GM18502 (cell line): ENCODE measurements around the gene THEM4.

ENCODE experiments used
- ATAC-seq: cut with Tn5 transposase; IDR thresholded peaks from one replicate; pipeline ENCODE4 v1.9.1; 2021; ENCODE audit warnings: mild to moderate bottlenecking; ENCODE audit not compliant: unreplicated experiment, poor library complexity

THEM4 gene

DNA sequence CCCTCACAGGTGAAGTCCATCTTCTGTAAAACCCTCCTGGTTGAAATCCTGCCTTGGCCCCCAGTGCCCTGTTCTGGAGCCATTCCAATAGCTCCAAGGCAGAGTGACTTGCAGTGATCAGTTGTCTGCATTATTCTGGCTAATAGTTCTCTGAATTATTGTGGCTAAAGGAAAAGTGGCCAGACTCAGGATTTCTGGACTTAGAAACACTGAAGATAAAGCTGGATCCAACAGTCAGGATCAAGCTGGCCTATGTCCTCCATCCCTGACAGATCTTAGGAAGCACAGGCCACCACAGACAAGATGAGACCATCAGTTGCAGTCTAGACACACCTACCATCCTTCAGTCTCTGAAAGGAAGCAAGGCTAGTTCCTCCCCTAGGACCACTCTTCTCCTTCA is 68.9 kb downstream of the THEM4 start:
- no peak for ATAC-seq

DNA sequence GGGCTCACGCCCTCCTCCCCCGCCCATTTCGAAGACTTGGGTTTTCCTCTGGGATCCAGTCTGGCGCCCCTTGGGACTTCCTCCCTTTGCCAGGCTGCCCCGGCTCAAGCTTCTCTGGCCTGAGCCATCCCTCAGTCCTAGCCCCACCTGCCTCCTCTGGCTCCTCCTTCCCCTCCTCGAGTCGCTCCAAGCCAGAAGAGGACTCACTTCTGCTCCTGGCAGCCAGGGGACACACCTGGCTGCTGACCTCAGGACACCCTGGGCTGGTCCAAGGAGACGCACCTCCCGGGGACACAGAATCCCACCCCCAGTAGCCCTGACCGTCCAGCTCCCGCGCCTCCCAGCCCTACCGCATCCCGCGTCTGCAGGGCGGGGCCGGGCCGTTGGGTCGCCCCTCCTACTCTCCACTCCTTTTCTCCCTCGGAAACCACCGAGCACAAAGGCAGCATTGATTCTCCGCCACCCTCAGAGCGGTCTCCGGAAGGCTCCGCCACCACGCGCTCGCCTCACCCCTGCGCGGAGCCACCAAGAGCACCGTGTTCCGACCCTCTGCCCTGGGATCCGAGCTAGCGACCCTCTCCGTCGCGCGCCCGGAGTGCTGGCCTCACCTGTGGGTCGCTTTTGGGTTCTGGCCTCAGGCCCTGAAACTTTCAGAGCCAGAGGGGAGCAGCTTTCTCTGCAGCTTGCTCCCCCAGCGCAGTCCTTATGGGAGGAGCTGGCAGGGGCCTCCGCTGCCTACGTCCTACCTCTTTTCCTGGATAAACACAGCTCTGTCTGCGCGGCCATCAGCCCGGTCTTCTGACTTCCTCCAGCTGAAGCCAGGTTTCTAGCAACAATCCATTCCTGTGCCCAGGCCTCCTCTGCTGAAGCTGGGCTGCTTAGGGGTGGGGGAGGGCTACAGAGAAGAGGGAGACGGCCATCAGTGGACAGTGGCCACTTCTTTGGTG is 69.6 kb downstream of the THEM4 start, which contains the start of gene C2CD4D:
Gene C2CD4D (minus strand): TSS at position 364 of the 947 bp plus-strand sequence. CDS start 831 bp downstream, outside the sequence.
- ATAC-seq: peak; percentile 40

DNA sequence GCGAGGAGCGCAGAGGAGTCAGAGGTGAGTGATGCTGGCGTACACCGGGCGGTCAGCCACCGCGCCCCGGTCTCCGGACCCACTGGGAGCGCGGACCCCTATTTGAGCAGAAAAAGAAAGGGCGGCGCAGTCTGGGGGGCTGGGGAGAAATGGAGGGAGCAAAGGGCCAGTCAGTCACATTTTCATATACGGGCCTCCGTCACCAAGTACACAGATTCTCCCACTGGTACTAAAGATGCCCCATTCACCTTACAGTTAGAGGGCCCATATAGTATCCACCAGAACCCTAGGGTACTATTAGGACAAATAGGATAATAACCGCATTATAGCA is 70.3 kb downstream of the THEM4 start:
- no peak for ATAC-seq

DNA sequence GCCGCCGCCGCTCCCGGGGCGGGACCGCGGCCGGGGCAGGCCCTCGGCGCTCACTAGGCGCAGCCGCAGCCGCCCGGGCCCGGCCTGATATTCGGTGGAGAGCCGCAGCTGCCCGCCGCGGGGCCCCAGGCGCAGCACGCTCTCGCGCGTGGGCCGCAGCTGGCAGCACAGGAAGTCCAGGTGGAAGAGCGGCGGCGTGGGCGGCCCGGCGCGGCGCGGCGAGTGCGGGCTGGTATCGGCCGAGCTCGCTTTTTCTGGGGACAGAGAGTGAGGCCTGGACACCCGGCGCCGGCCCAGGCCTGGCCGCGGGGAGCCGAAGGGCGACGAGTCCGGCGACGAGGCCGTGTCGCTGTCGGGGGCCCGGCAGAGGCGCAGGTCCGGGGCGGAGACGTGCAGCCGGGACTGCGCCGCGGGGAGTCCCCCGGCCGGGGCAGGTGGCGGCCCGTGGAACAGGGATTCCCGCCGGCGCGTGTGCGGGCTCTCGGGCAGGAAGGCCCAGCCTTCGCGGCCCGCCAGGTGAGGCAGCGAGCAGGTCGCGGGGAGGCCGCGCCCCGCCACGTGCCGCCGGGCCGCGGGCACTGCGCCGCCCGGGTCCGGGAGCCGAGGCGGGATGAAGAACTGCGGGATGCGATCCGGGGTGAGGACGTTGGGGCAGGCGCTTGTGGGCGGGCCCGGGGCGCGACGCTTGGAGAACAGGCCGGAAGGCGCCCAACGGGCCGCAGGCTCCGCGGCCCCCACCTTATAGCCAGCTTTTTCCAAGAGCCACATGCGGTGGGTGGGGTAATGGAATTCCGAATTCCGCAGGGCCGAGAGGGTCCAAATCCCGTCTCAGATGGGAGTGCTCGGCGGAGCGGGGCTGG is 70.9 kb downstream of the THEM4 start:
- no peak for ATAC-seq

DNA sequence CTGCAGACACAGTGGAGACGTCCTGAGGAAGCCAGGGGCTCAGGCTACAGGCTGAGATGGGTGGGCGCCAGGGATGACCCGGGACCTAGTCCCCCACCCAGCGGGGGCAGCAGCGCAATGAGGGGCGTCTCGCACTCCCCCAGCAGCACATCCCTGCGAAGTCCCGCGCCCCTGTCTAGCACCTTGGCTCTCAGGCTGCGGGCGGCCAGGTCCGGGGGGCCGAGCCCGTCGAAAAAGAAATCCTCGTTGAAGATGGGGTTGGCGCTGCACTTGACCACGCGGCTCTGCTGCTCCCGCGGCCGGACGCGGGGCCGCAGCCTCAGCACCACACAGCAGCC is 71.5 kb downstream of the THEM4 start:
- ATAC-seq: no peak

DNA sequence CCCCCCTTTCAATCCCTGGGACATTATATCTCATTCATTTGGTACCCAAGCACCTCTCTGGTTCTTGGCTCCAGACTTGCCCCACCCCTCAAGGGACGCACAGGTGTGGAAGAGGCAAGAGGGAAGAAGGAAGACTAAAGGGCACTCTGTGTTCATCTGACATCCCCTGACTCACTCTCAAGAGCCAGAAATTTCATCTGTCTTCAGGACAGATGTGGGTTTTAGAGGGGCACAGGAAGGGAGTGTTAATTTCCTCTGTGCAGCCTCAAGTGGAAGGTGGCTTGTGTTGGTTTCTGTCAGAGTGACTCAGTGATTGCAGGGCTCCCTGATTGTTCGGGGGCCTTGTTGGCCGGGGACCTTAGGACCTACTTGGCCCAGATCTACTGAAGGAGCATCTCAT is 72.1 kb downstream of the THEM4 start:
- ATAC-seq: no peak

DNA sequence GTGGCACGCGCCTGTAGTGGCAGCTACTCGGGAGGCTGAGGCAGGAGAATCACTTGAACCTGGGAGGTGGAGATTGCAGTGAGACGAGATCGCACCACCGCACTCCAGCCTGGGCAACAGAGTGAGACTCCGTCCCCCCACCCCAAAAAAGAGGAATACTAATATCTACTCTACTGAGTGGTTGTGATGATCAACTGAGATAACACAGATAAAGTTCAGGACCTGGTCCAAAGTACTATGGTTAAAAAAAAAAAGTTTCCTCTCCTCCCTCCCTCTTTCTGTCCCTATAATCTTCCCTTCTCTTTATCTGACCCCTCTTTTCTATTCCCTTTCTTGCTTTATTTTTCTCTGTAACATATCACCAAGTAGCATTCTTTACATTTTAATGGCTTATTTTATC is 73.7 kb downstream of the THEM4 start:
- ATAC-seq: no peak

DNA sequence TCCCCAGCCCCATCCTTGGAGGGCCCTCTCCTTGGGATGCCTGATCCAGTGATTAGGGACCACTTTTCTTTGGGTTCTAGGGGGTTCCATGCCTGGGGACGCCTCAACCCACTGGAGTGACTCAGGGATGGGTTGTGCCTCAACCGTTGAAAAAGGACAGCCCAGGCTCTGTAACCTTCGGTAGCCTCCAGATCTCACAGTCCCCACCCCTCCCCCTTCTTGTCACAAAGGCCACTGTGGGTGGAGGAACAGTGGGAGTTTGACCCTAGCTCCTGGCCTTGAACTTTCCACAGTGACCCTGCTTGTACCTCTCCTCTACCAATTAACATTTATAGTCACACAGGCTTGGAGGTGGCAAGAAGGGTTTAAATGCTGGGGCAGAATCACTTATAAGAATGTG is 75.1 kb downstream of the THEM4 start:
- no peak for ATAC-seq

DNA sequence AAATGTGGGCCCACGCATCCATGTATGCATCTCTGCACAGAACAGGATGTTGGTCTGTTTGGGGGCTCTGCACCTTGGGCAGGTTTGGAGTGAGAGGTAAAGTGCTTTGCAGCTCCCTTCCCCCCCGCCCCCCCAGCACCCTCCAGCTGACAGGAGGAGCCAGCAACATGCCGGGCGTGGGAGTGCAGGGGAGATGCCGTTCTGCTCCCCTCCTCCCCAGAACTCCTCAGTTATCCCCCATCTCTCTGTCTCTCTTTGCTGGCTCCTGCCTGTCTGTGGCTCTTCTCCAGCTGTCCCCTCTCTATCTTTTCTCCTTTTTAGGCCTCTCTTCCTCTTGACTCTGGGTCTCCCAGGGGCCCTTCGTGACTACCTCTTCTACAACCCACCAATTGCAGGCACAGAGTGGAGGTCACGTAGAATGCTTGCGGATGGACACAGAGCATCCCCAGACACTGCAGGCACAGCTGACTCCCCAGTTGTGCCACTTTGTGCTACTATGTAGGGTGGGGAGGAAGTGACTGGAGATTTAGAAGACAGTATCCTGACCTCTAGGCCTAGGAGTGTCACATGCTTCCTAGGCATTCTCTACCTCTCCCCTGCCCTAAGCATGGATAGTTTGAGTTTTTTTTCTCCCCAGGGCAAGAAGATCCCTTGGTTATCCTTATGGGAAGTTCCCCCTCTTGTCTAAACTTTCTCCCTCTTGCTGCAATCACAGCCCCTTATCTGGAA is 76.0 kb downstream of the THEM4 start:
- no peak for ATAC-seq

DNA sequence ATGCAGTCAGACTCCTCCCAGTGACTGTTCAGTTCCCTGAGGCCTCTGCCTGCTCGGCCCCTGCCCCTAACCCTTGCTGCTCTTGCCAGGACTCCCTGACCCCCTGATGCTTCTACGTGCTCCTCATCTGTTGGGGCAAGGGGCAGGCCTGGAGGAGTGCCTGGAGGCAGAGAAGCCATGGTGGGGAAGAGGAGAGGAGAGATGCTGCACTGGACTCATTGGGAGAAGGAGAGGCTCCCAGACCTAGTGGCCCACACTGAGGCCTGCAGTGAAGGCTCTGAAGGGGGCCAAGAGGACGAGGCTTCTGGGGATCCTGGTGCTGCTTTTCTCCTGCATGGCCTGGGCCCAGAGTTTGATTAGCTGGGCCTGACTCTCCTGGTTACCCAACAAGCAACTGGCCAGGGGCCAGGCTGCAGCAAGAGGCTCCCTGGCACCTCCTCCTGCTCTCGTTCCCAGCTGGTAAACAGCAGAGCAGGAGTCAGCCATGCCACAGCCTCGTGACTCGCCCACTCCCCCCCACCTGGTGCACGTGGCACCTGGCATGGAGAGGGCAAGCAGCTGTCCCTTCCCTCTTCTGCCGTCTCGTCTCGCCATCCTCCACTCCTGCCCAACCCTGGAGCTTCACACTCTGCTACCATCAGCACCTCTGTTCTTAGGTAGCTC is 76.9 kb downstream of the THEM4 start:
- ATAC-seq: no peak

DNA sequence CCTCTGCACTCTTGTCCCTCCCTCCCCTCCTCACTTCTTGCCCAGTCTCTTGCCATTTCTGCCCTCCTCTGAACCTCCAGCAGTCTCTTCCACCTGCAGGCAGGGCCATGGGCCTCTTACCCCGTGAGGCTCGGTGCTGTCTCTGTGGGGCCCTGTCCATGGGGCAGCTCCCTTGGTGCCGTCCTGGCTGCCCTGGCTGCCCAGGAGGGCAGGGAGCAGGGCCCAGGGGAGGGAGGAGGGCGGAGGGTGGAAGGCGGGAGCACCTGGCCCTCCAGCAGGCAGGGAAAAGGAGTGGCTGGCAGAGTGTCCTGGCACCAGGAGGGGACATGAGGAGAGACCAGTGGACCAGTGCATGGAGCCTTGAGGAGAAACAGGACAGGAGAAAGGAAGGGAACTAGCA is 77.7 kb downstream of the THEM4 start, which contains the start of gene RORC:
Gene RORC (minus strand): TSS at position 198 of the 400 bp plus-strand sequence. CDS start 38 bp downstream, at position 160.
- ATAC-seq: no peak

DNA sequence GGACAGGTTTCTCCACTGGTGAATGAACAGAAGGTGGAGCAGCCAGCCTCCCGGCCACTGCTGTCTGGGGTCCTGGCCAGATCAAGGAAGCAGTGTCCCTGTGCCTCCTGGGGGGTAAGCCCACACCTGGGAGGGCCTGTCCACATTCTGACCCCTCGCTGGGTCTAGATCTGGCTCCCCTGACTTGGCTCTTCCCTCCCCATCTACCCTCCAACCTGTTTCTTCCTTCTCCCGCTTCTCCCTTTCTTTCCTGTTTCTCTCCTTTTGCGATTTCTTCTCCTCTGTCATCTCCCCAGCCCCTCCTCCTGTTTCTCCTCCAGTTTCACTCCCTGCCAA is 78.1 kb downstream of the THEM4 start:
- no peak for ATAC-seq

DNA sequence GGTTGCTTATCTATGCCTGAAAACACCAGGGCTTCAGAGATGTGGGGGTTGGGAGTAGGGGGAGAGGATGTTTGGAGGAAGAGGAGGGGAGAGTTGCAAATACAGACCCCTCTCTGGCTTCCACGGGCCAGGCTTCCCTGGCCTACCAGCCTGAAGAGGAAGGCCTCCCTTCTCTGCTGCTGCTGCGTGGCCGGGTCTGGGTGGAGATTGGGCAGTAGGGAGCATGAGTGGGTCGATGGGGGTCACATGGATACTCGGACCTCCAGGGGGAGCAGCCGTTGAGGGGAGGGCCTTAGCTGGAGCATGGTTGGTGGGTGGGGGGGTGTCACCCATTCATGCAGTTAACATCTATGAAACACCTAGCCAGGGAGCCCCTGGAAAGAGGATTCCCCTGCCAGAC is 79.3 kb downstream of the THEM4 start:
- ATAC-seq: no peak

DNA sequence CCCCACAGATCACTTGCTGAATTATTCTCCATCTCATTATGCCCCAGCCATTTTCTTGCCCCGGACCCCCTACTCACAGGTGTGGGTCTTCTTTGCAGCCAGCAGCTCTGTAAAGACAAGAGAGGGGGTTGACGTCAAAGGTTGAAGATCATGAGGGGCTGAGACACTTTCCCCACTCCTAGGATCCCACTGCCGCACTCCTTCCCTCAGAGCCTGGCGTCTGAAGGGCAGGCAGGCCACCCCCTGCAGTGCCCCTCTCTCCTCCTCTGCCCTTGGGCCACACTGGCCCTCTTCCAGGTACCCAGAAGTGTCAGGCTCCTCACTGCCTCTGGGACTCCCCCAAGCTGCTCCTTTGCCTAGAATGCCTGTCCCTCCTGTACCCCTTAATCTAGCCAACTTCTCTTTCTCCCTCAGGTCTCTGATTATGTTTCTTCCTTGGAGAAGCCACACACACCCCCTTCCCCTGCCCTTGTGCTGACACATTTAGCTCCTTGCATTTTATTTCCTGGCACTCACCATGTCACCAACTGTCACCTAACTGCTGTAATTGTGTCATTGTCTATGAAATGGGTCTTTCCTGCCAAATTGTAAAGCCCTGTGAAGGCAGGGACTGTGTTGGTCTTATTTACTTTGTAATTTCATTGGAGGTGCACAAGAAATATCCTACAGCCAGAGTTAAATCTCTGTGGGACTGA is 79.8 kb downstream of the THEM4 start:
- ATAC-seq: no peak

DNA sequence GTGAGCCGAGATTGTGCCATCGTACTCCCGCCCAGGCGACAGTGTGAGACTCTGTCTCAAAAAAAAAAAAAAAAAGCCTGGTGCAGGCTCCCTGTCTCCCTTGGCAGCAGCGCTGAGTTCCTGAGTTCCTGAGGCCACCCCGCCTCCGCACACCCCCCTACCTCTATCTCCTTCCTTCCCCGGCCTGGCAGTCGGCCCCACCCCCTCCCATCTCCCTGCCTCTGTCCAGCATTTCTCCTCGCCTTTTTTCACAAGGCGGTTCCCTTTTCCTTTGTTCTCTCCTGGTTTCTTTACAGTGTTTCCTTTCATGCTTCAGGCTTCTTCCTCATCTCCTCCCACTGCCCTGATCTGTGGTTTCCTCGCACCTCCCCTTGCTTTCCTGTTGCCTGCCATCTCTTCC is 80.4 kb downstream of the THEM4 start:
- no peak for ATAC-seq

DNA sequence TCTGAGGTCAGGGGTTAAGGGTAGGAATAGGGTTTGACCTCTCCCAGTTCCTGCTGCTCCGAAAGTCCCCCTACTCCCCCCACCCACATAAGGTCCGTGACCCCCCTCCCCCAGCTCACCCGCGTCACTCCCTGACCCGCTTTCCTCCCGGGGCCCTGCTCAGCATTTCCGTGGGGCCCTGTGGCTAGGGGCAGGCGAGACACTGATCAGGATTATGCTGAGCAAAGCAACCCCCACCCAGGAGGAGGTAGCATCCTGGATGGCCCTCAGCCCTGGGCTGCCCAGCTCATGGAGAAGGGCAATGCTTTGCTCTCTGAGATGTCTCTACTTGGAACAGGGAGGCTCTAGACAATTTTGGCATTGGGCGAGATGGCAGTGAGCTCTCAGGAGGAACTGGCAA is 81.5 kb downstream of the THEM4 start:
- no peak for ATAC-seq

DNA sequence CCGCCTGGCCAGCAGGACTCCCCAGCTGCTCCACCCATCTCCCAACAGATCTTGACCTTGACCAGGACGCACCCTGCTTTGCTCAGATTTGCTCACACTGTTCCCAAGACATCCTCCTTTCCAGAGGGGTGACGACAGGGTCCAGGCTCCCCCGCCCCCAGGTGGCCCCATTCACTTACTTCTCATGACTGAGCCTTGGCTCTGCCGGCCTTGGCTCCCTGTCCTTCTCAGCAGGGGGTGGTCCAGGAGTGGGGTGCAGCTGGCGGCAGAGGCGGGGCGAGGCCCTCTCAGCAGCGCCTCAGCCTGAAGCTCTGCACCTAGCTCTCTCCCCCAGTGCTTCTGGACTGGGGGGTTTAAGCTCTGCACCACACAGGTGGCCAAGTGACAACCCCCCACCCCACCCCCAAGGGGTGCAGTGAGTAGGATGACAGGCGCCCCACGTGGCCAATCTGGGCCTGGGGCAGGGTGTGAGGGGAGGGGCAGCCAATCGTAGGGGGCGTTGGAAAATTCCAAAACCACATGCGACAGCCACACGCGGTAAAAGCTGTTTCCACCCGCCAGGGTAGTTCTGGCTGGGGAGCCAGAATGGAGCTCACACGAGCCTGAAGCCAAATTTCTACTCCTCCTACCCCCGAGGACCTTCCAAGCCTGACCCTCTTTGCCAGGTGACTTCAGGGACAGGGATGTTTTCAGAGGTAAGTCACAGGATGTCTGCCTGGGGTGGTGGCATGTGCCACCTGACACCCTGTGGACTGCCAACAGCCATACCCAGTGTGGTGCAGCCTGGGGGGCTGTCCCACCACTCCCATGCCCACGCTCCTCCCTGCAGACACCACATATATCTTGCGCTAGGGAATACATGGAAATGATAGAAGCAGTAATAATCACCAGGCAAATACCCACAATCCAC is 83.3 kb downstream of the THEM4 start:
- ATAC-seq: no peak

DNA sequence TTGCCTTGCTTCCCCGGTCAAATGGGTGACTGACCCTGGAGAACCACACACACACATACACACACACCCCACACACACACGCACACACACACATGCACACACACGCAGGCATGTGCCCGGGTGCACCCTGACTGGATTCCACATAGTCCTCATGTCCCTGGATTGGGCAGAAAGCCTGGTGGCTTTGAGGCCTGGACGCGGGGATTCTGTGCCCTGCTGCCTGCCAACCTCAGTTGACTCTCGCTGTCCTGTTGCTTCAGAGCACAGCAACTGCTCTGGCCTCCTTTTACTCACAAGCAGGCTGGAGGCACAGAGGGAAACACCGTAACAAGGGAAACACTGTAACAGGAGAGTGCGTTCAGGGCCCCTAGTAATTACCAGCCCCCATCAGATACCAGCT is 84.1 kb downstream of the THEM4 start:
- ATAC-seq: no peak
